ENCODE results near the gene ACSL6.

The ACSL6 gene

GRCh38 chr5:132011622-132012343, at the start of gene ACSL6:
TSS of gene ACSL6 (minus strand) at chr5:132011658. CDS start at chr5:132011553, 105 bp downstream.
- peak within 1 kb of the TSS; percentile 53 for H3K4me3 ChIP-seq (ENCODE audit: low read depth, low read length)
- no peak for DNase-seq (ENCODE audit: low read depth)
- no peak for TF ChIP-seq CTCF (IDR thresholded peaks at IDR 0.05; ENCODE audit: control insufficient read depth, extremely low read depth, insufficient read depth)

GRCh38 chr5:132060501-132061161, 49.2 kb upstream of the ACSL6 start, which contains the start of gene IL3:
TSS of gene IL3 (plus strand) at chr5:132060655. CDS start at chr5:132060707, 52 bp downstream.
- H3K4me3 ChIP-seq (ENCODE audit: low read depth, low read length) = no peak within 1 kb of the TSS
- TF ChIP-seq CTCF (IDR thresholded peaks at IDR 0.05; ENCODE audit: control insufficient read depth, extremely low read depth, insufficient read depth) = no peak
- no peak for DNase-seq (ENCODE audit: low read depth)

- no peak for DNase-seq (ENCODE audit: low read depth)
- H3K4me3 ChIP-seq (ENCODE audit: low read depth, low read length) = no peak overlapping the region
- TF ChIP-seq CTCF (IDR thresholded peaks at IDR 0.05; ENCODE audit: control insufficient read depth, extremely low read depth, insufficient read depth) = no peak
Observed at GRCh38 chr5:132059696-132060500, 48.4 kb upstream of the ACSL6 start.

GRCh38 chr5:132059043-132059695, 47.7 kb upstream of the ACSL6 start:
- DNase-seq (ENCODE audit: low read depth) = no peak
- no peak overlapping the region for H3K4me3 ChIP-seq (ENCODE audit: low read depth, low read length)
- no peak for TF ChIP-seq CTCF (IDR thresholded peaks at IDR 0.05; ENCODE audit: control insufficient read depth, extremely low read depth, insufficient read depth)

- no peak for DNase-seq (ENCODE audit: low read depth)
- H3K4me3 ChIP-seq (ENCODE audit: low read depth, low read length) = no peak overlapping the region
- TF ChIP-seq CTCF (IDR thresholded peaks at IDR 0.05; ENCODE audit: control insufficient read depth, extremely low read depth, insufficient read depth) = no peak
Observed at GRCh38 chr5:132058646-132059042, 47.2 kb upstream of the ACSL6 start.

- TF ChIP-seq CTCF (IDR thresholded peaks at IDR 0.05; ENCODE audit: control insufficient read depth, extremely low read depth, insufficient read depth) = no peak
- DNase-seq (ENCODE audit: low read depth) = no peak
- no peak overlapping the region for H3K4me3 ChIP-seq (ENCODE audit: low read depth, low read length)
Observed at GRCh38 chr5:132057498-132058255, 46.2 kb upstream of the ACSL6 start.

All from LNCaP clone FGC (cell line).